B cell (primary cell): ENCODE results near the gene SLC19A1. TPM values are rescaled to one million over a fixed set of nuclear protein-coding genes. Genes with fewer than 3 reads are reported as not detected.

Source experiments
- ATAC-seq: fragments of 200-7000 bp; cut with Tn5 transposase; one replicate; pipeline ENCODE4 v1.10.0; 2021; ENCODE audit warnings: low read depth, mild to moderate bottlenecking, moderate number of reproducible peaks, moderate library complexity
- CTCF ChIA-PET: fragments of 350-600 bp; sonication (Branson Sonifier 250); formaldehyde crosslinking; loops from one replicate; lab custom pipeline; 2021; ENCODE audit warnings: antibody characterized with exemption, inconsistent platforms; lab: Charles Lee
- POLR2A ChIA-PET: fragments of 350-600 bp; sonication (Branson Sonifier 250); formaldehyde crosslinking; loops from one replicate; lab custom pipeline; 2021; ENCODE audit warnings: antibody characterized with exemption; lab: Charles Lee
- DNase-seq: peaks from one replicate; pipeline ENCODE4 v3.0.0; 2013
- H2AFZ ChIP-seq: 2 replicates; pipeline ENCODE4 v1.6.1; 2012; ENCODE audit warnings: mild to moderate bottlenecking, low read depth, low read length; ENCODE audit not compliant: insufficient read depth, poor library complexity, severe bottlenecking
- H3K27ac ChIP-seq, 2 donors: 1 replicate in 1 of 2; 2 replicates in 1 of 2; pipeline ENCODE4 v1.5.1; 2012 to 2013; ENCODE audit warnings: low read length in 2 of 2, mild to moderate bottlenecking in 2 of 2, moderate library complexity in 1 of 2
- H3K27me3 ChIP-seq, 4 experiments: fragments of 200-600 bp in 1 of 4; sonication (generic) in 1 of 4; replicated peaks in 1 of 4; 1 replicate in 2 of 4; 2 replicates in 2 of 4; pipeline versions ENCODE4 v1.6.1 to v1.7.0; 2013 to 2016; ENCODE audit warnings: low read length in 3 of 4, mild to moderate bottlenecking in 2 of 4, mixed read lengths in 1 of 4, moderate library complexity in 1 of 4; ENCODE audit not compliant: insufficient read depth in 4 of 4, control insufficient read depth in 3 of 4; ENCODE audit errors: control extremely low read depth in 1 of 4
- H3K36me3 ChIP-seq, 2 experiments: replicated peaks in 1 of 2; 1 replicate in 1 of 2; 2 replicates in 1 of 2; pipeline versions ENCODE4 v1.6.1 to v1.7.1; 2013; ENCODE audit warnings: low read length in 1 of 2; ENCODE audit not compliant: insufficient read depth in 2 of 2, control insufficient read depth in 1 of 2; ENCODE audit errors: control extremely low read depth in 1 of 2, extremely low read depth in 1 of 2
- H3K4me1 ChIP-seq, 2 donors: fragments of 200-600 bp in 1 of 2; sonication (generic) in 1 of 2; 1 replicate in 1 of 2; 2 replicates in 1 of 2; pipeline versions ENCODE4 v1.5.1 to v1.6.1; 2013 to 2017; ENCODE audit warnings: low read length in 2 of 2; ENCODE audit not compliant: control insufficient read depth in 2 of 2, insufficient read depth in 2 of 2
- H3K4me2 ChIP-seq: replicated peaks from 2 replicates; pipeline ENCODE3; 2012; ENCODE audit warnings: mild to moderate bottlenecking, low read depth, low read length; ENCODE audit not compliant: poor library complexity, severe bottlenecking
- H3K4me3 ChIP-seq, 5 experiments: fragments of 200-600 bp in 1 of 5; sonication (generic) in 1 of 5; 1 replicate in 3 of 5; 2 replicates in 2 of 5; pipeline versions ENCODE4 v1.5.1 to v1.7.0; 2011 to 2016; ENCODE audit warnings: low read length in 4 of 5, mild to moderate bottlenecking in 4 of 5, low read depth in 2 of 5, control low read depth in 1 of 5, moderate library complexity in 1 of 5; ENCODE audit not compliant: insufficient read depth in 1 of 5; ENCODE audit errors: control extremely low read depth in 1 of 5, extremely low read depth in 1 of 5
- H3K79me2 ChIP-seq: fragments of 200-600 bp; sonication (generic); one replicate; pipeline ENCODE4 v1.6.0; 2016; ENCODE audit warnings: low read length; ENCODE audit not compliant: control insufficient read depth, insufficient read depth
- H3K9ac ChIP-seq: fragments of 200-600 bp; sonication (generic); 2 replicates; pipeline ENCODE4 v1.6.1; 2017; ENCODE audit warnings: mild to moderate bottlenecking, low read length, moderate library complexity
- H3K9me3 ChIP-seq, 3 donors: one replicate each; pipeline versions ENCODE4 v1.6.1 to v1.7.1; 2013; ENCODE audit warnings: low read length in 2 of 3; ENCODE audit not compliant: control insufficient read depth in 2 of 3, insufficient read depth in 1 of 3; ENCODE audit errors: control extremely low read depth in 1 of 3
- H4K20me1 ChIP-seq: 2 replicates; pipeline ENCODE4 v1.6.0; 2012; ENCODE audit warnings: mild to moderate bottlenecking, low read length; ENCODE audit not compliant: insufficient read depth, control insufficient read depth, poor library complexity, severe bottlenecking
- H3K27ac Mint-ChIP-seq: one replicate; pipeline ENCODE4 v1.8.0; 2021; ENCODE audit warnings: mixed read lengths
- H3K27me3 Mint-ChIP-seq: one replicate; pipeline ENCODE4 v1.8.0; 2021; ENCODE audit warnings: mixed read lengths
- H3K4me1 Mint-ChIP-seq: one replicate; pipeline ENCODE4 v1.8.0; 2021; ENCODE audit warnings: mixed read lengths
- H3K4me3 Mint-ChIP-seq: one replicate; pipeline ENCODE4 v1.8.0; 2021; ENCODE audit warnings: mixed read lengths
- H3K9me3 Mint-ChIP-seq: one replicate; pipeline ENCODE4 v1.8.0; 2022; ENCODE audit warnings: mixed read lengths; ENCODE audit not compliant: insufficient read depth
- EZH2 ChIP-seq: IDR thresholded peaks from 2 replicates; pipeline ENCODE4 v1.6.1; 2012; ENCODE audit warnings: borderline replicate concordance, low read depth, mild to moderate bottlenecking, moderate library complexity, low read length; ENCODE audit not compliant: insufficient read depth, poor library complexity, severe bottlenecking
- WGBS: methylation state at CpG from one replicate; pipeline ENCODE4 v1.1.5; 2013; ENCODE audit warnings: missing lambda C conversion rate; ENCODE audit not compliant: insufficient coverage; 5-methylcytosine and 5-hydroxymethylcytosine counted together
- intact Hi-C: fragments of 100-400 bp; cut with micrococcal nuclease; formaldehyde crosslinking; loops from one replicate; pipeline ENCODE4 v1.10.0; 2022
- polyA plus RNA-seq: library from polyadenylated mRNA; depleted of rRNA; stranded (reverse); fragments of >200 nt; gene quantifications from 2 replicates; pipeline ENCODE4 v1.2.3, GENCODE V29; 2012
- total RNA-seq, 2 donors: library from RNA; stranded (reverse); fragments of 120-200 nt in 1 of 2; gene quantifications; 1 replicate in 1 of 2; 2 replicates in 1 of 2; pipeline versions ENCODE4 v1.2.3 to v1.2.4, GENCODE V29; 2013 to 2022
- TF ChIP-seq, protein P1 (sequence below): fragments of 200-600 bp; IDR thresholded peaks from one replicate; pipeline ENCODE4 v1.8.0; 2022; ENCODE audit warnings: antibody characterized with exemption, mild to moderate bottlenecking

SLC19A1 gene
- total and polyA plus RNA-seq, 2 donors (not counting 1 experiment from before 2014, with no cell fraction given), result 8.7 to 10.1 TPM

GRCh38 chr21:45496151-45496967 is 45.9 kb downstream of the SLC19A1 start:
- intact Hi-C loops, result no loop called here
- H3K9me3 ChIP-seq, result no peaks in the 10 kb centered on the region
- ATAC-seq (no peak), DNase-seq (no peak)
- no peaks in the 10 kb centered on the region for H3K79me2 ChIP-seq
- no peak overlapping the region for H3K4me3 ChIP-seq
- Mint-ChIP-seq H3K27me3 (peaks cover 4% of the 10 kb centered on the region), H3K4me1 (no peaks in the 10 kb centered on the region), H3K9me3 (no peaks in the 10 kb centered on the region), H3K4me3 (no peak overlapping the region), H3K27ac (no peak overlapping the region)
- TF ChIP-seq, protein P1, sequence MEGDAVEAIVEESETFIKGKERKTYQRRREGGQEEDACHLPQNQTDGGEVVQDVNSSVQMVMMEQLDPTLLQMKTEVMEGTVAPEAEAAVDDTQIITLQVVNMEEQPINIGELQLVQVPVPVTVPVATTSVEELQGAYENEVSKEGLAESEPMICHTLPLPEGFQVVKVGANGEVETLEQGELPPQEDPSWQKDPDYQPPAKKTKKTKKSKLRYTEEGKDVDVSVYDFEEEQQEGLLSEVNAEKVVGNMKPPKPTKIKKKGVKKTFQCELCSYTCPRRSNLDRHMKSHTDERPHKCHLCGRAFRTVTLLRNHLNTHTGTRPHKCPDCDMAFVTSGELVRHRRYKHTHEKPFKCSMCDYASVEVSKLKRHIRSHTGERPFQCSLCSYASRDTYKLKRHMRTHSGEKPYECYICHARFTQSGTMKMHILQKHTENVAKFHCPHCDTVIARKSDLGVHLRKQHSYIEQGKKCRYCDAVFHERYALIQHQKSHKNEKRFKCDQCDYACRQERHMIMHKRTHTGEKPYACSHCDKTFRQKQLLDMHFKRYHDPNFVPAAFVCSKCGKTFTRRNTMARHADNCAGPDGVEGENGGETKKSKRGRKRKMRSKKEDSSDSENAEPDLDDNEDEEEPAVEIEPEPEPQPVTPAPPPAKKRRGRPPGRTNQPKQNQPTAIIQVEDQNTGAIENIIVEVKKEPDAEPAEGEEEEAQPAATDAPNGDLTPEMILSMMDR, result no peak
- no peak for TF ChIP-seq EZH2
- H3K9ac ChIP-seq, result no peak overlapping the region
- H2AFZ ChIP-seq, result no peak overlapping the region
- H3K27me3 ChIP-seq, result peaks cover 0 to 3% (median 0%) of the 10 kb centered on the region in 4 experiments
- no peaks in the 10 kb centered on the region for H4K20me1 ChIP-seq
- ChIA-PET CTCF (no interaction called here), POLR2A (no interaction called here)
- 83% methylated on average over 17 of the region's 18 CpGs for WGBS
- no peaks in the 10 kb centered on the region for H3K36me3 ChIP-seq
- no peak overlapping the region for H3K4me2 ChIP-seq
- no peak overlapping the region for H3K27ac ChIP-seq
- H3K4me1 ChIP-seq, result no peaks in the 10 kb centered on the region
